Endothelial cell of umbilical vein (primary cell): ENCODE data around the gene GNAO1. TPM values are rescaled to one million over a fixed set of nuclear protein-coding genes. Genes with fewer than 3 reads are reported as not detected.

Source experiments
- BruUV-seq: library from RNA; stranded (reverse); fragments of 400-500 nt; replicated peaks from 2 replicates; lab custom pipeline; 2021; lab: Mats Ljungman, UMichigan
- CTCF ChIA-PET: fragments of 300-600, 350-600 bp; sonication (Branson Sonifier 250); formaldehyde crosslinking; loops from one replicate; lab custom pipeline; 2021; ENCODE audit warnings: antibody characterized with exemption, inconsistent platforms; lab: Charles Lee
- POLR2A ChIA-PET: fragments of 300-600, 350-600 bp; sonication (Branson Sonifier 250); formaldehyde crosslinking; loops from one replicate; lab custom pipeline; 2021; ENCODE audit warnings: antibody characterized with exemption, inconsistent platforms; lab: Charles Lee
- DNase-seq: peaks from one replicate; pipeline ENCODE4 v3.0.0-alpha.2; 2011; ENCODE audit warnings: low read depth, low spot score
- FAIRE-seq: peaks from 2 replicates; lab custom pipeline; 2011; peaks lifted over from hg19 to GRCh38; lab: Jason Lieb, UNC
- H2AFZ ChIP-seq: 2 replicates; pipeline ENCODE4 v1.6.0; 2012; ENCODE audit warnings: low read depth, low read length, control low read depth, inconsistent platforms
- H3K27ac ChIP-seq: 2 replicates; pipeline ENCODE4 v1.5.1; 2011; ENCODE audit warnings: low read depth, mild to moderate bottlenecking, control low read depth, low read length, moderate library complexity; ENCODE audit not compliant: insufficient read depth
- H3K27me3 ChIP-seq, 2 experiments: 2 replicates each; pipeline versions ENCODE4 v1.6.0 to v1.6.1; 2011; ENCODE audit warnings: low read length in 2 of 2, mixed read lengths in 1 of 2; ENCODE audit not compliant: control insufficient read depth in 2 of 2, insufficient read depth in 2 of 2
- H3K36me3 ChIP-seq, 2 experiments: 2 replicates in 1 of 2; 3 replicates in 1 of 2; pipeline ENCODE4 v1.5.1; 2011; ENCODE audit warnings: low read length in 2 of 2, mild to moderate bottlenecking in 1 of 2, moderate library complexity in 1 of 2; ENCODE audit not compliant: control insufficient read depth in 2 of 2, insufficient read depth in 2 of 2; ENCODE audit errors: extremely low read depth in 1 of 2
- H3K4me1 ChIP-seq: 3 replicates; pipeline ENCODE4 v1.5.1; 2011; ENCODE audit warnings: mild to moderate bottlenecking, low read length; ENCODE audit not compliant: control insufficient read depth, insufficient read depth; ENCODE audit errors: extremely low read depth
- H3K4me2 ChIP-seq: 2 replicates; pipeline ENCODE4 v1.6.1; 2011; ENCODE audit warnings: low read length, control low read depth, mixed read lengths; ENCODE audit not compliant: insufficient read depth
- H3K4me3 ChIP-seq, 3 experiments: fragments of 200-600 bp in 1 of 3; sonication (generic), shearing (Covaris generic) in 1 of 3; replicated peaks in 1 of 3; 2 replicates each; pipeline ENCODE4 v1.5.1; 2011 to 2016; ENCODE audit warnings: control low read depth in 3 of 3, low read length in 3 of 3, mild to moderate bottlenecking in 2 of 3, inconsistent platforms in 1 of 3, low read depth in 1 of 3, moderate library complexity in 1 of 3; ENCODE audit not compliant: insufficient read depth in 1 of 3
- H3K79me2 ChIP-seq: 2 replicates; pipeline ENCODE4 v1.6.0; 2012; ENCODE audit warnings: low read length, inconsistent platforms; ENCODE audit not compliant: control insufficient read depth, insufficient read depth
- H3K9ac ChIP-seq: replicated peaks from 2 replicates; pipeline ENCODE3; 2011; ENCODE audit warnings: low read length, control low read depth; ENCODE audit not compliant: insufficient read depth; ENCODE audit errors: extremely low read depth
- H3K9me1 ChIP-seq: replicated peaks from 3 replicates; pipeline ENCODE4 v1.6.0; 2011; ENCODE audit warnings: mild to moderate bottlenecking, low read length; ENCODE audit not compliant: control insufficient read depth, insufficient read depth; ENCODE audit errors: extremely low read depth
- H3K9me3 ChIP-seq: replicated peaks from 2 replicates; pipeline ENCODE4 v1.5.1; 2012; ENCODE audit warnings: low read length, inconsistent platforms; ENCODE audit not compliant: control insufficient read depth, insufficient read depth
- H4K20me1 ChIP-seq: replicated peaks from 2 replicates; pipeline ENCODE3; 2011; ENCODE audit warnings: mild to moderate bottlenecking, low read length; ENCODE audit not compliant: control insufficient read depth, insufficient read depth; ENCODE audit errors: extremely low read depth
- EZH2 ChIP-seq: IDR thresholded peaks from 2 replicates; pipeline ENCODE4 v1.6.1; 2012; ENCODE audit warnings: borderline replicate concordance, low read depth, mild to moderate bottlenecking, moderate library complexity, low read length, inconsistent platforms; ENCODE audit not compliant: severe bottlenecking
- dilution Hi-C: fragments of 300-500 bp; cut with MboI; formaldehyde crosslinking; loops from one replicate; pipeline ENCODE4 v1.15.0; 2019; ENCODE audit warnings: low sequenced_read_pairs; ENCODE audit not compliant: extremely low pct_ligation_motif_present
- intact Hi-C: fragments of 100-400 bp; cut with micrococcal nuclease; formaldehyde crosslinking; loops from one replicate; pipeline ENCODE4 v1.10.0; 2022
- polyA plus RNA-seq, 4 experiments: library from polyadenylated mRNA; depleted of rRNA in 3 of 4; stranded (reverse) in 3 of 4; unstranded in 1 of 4; fragments of >200 nt; gene quantifications; 2 replicates each; pipeline versions ENCODE4 v1.2.1 to v1.2.3, GENCODE V29; 2011 to 2012; ENCODE audit warnings: missing spikeins in 1 of 4
- total RNA-seq: library from RNA; stranded (reverse); gene quantifications from 2 replicates; pipeline ENCODE4 v1.2.3, GENCODE V29; 2021
- TF ChIP-seq, protein P1 (sequence below), 2 donors: IDR thresholded peaks; 1 replicate in 1 of 2; 2 replicates in 1 of 2; pipeline ENCODE4 v1.5.1; 2011; ENCODE audit warnings: low read length in 2 of 2, mild to moderate bottlenecking in 2 of 2, moderate library complexity in 2 of 2, control low read depth in 1 of 2, inconsistent platforms in 1 of 2, low read depth in 1 of 2; ENCODE audit not compliant: insufficient read depth in 1 of 2; ENCODE audit errors: extremely low read depth in 1 of 2

GNAO1 gene
- total and polyA plus RNA-seq, 2 donors (not counting 3 experiments of a cell fraction or from before 2014, with no cell fraction given): not detected

DNA sequence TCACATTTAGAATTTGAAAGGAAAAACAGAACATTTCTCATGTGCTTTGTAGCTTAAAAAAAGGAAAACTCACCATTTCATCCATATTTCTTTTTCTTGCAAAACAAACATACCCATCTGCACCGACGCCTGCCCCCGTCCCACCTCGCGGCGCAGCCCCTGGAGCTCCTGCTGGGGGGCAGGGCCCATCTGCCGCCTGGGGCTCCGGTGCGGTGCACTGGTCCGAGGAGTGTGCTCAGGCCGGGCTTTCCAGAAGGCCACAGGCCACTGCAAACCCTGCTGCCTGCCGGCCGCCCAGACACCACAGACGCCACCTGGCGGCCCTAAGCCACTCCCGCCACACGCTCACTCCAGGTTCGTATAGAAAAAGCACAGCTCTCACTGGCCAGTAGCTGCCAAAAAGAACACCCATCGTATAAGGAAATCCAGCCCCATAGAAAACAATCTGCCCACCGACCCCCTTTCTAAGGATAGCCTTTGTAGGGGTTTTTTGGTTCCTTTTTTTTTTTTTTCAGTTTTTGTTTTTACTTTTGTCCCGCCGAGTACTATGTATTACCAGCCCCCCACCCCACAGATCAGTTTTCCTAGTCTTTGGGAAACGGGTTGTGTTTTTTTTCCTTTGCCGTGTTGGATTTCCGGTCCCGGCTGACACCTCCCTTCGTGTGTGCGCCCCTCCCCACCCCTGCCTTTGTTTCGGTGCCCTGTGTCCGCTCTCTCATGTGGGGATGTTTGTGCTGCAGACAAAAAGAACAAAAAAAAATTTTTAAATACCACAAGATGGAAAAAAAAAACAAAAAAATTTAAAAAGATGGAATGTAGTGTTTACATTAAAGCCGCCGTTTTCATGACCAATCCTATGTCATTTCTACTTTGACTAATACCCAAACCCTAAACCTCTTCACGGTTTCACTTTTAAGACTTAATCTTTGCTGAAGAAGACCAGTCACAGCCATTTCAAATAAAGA, 165.3 kb downstream of the GNAO1 start:
- Histone ChIP-seq H3K79me2 (no peaks in the 10 kb centered on the region), H3K36me3 (no peaks in the 10 kb centered on the region), H3K9me3 (no peaks in the 10 kb centered on the region), H3K27ac (peak overlapping the region; percentile 87), H4K20me1 (no peaks in the 10 kb centered on the region), H3K4me1 (peaks cover 14% of the 10 kb centered on the region), H3K4me3 (peak overlapping the region; percentile 22 to 60 (median 56)), H3K9ac (peak overlapping the region; percentile 89), H3K27me3 (peaks cover 0 to 3% of the 10 kb centered on the region in 2 experiments), H3K9me1 (no peaks in the 10 kb centered on the region), H2AFZ (peak overlapping the region; percentile 80), H3K4me2 (peak overlapping the region; percentile 89)
- no peak for TF ChIP-seq EZH2
- TF ChIP-seq, protein P1, sequence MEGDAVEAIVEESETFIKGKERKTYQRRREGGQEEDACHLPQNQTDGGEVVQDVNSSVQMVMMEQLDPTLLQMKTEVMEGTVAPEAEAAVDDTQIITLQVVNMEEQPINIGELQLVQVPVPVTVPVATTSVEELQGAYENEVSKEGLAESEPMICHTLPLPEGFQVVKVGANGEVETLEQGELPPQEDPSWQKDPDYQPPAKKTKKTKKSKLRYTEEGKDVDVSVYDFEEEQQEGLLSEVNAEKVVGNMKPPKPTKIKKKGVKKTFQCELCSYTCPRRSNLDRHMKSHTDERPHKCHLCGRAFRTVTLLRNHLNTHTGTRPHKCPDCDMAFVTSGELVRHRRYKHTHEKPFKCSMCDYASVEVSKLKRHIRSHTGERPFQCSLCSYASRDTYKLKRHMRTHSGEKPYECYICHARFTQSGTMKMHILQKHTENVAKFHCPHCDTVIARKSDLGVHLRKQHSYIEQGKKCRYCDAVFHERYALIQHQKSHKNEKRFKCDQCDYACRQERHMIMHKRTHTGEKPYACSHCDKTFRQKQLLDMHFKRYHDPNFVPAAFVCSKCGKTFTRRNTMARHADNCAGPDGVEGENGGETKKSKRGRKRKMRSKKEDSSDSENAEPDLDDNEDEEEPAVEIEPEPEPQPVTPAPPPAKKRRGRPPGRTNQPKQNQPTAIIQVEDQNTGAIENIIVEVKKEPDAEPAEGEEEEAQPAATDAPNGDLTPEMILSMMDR (IDR thresholded peaks at IDR 0.05; ENCODE audit: extremely low read depth in 1 of 2, insufficient read depth in 1 of 2, low read depth in 1 of 2, low read length in 2 of 2): peak; percentile 92 to 93
- DNase-seq: peak; percentile 88
- TSS peak; percentile 68 for BruUV-seq
- peak; percentile 86 for FAIRE-seq
- ChIA-PET POLR2A (no interaction called here), CTCF (interaction anchor here (0.5 to 2.5 kb wide), 29 partner anchors 8 to 892 kb away, joined by 3 to 25 read pairs (median 5); no protein-coding TSS in a partner anchor)
- dilution Hi-C loops (no loop called here), intact Hi-C loops (loop anchor here (1.0 to 2.0 kb wide), 5 partner anchors 24 to 412 kb away; partner anchors contain the start of genes AMFR, NUDT21 and OGFOD1)
